Measurements from ENCODE around the gene GLCCI1. TPM values are rescaled to one million over a fixed set of nuclear protein-coding genes. Genes with fewer than 3 reads are reported as not detected.
"Not testable (repeated sequence)": the region's sequence is repeated elsewhere in the genome, so short reads cannot be mapped to it uniquely, and the experiment has no call there.

Gene GLCCI1
- total RNA-seq, 1 experiment from 2014 or later: 12.9 TPM

DNA sequence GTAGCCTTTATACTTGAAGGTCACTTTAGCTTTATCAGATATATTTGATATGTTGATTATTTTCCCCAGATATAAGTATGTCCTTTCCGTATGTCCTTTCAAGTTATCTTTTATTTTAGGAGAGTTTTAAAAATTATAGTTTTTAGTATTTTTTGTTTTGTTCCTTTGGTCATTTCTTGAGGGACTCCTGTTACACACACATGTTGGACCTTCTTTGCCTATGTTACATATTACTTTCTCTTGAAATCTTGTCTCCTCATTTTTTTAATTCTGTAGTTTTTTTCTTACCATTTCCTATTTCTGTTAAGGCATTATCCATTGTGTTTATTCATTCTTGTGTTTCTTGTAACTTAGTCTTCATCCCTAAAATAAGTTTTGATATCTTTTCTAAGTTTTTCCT lies 23.9 kb downstream of the GLCCI1 start:
- no peak overlapping the region for H3K27ac Mint-ChIP-seq (ENCODE audit: unreplicated experiment)
- peaks cover 11% of the 10 kb centered on the region for H3K4me1 Mint-ChIP-seq (ENCODE audit: low read depth, unreplicated experiment)
- intact Hi-C loops (cut with micrococcal nuclease; ENCODE audit: unreplicated experiment): no loop called here
- CTCF ChIA-PET: no interaction called here
- no peak for DNase-seq
- H3K27me3 Mint-ChIP-seq (ENCODE audit: unreplicated experiment): no peaks in the 10 kb centered on the region
- H3K9me3 Mint-ChIP-seq (ENCODE audit: low read depth, unreplicated experiment): peaks cover 7% of the 10 kb centered on the region
- H3K36me3 Mint-ChIP-seq (ENCODE audit: insufficient read depth, unreplicated experiment): no peaks in the 10 kb centered on the region
- TF ChIP-seq, protein P1, sequence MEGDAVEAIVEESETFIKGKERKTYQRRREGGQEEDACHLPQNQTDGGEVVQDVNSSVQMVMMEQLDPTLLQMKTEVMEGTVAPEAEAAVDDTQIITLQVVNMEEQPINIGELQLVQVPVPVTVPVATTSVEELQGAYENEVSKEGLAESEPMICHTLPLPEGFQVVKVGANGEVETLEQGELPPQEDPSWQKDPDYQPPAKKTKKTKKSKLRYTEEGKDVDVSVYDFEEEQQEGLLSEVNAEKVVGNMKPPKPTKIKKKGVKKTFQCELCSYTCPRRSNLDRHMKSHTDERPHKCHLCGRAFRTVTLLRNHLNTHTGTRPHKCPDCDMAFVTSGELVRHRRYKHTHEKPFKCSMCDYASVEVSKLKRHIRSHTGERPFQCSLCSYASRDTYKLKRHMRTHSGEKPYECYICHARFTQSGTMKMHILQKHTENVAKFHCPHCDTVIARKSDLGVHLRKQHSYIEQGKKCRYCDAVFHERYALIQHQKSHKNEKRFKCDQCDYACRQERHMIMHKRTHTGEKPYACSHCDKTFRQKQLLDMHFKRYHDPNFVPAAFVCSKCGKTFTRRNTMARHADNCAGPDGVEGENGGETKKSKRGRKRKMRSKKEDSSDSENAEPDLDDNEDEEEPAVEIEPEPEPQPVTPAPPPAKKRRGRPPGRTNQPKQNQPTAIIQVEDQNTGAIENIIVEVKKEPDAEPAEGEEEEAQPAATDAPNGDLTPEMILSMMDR (IDR thresholded peaks at IDR 0.05; ENCODE audit: unreplicated experiment): no peak
- H3K4me3 Mint-ChIP-seq (ENCODE audit: low read depth, unreplicated experiment): no peak overlapping the region
- no TSS peak for BruUV-seq (replicated peaks)

DNA sequence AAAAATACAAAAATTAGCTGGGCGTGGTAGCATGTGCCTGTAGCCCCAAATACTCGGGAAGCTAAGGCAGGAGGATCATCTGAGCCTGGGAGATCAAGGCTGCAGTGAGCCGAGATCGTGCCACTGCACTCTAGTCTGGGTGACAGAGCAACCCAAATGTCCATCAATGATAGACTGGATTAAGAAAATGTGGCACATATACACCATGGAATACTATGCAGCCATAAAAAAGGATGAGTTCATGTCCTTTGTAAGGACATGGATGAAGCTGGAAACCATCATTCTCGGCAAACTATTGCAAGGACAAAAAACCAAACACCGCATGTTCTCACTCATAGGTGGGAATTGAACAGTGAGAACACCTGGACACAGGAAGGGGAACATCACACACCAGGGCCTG lies 26.8 kb downstream of the GLCCI1 start:
- intact Hi-C loops (cut with micrococcal nuclease; ENCODE audit: unreplicated experiment); H3K4me3 Mint-ChIP-seq (ENCODE audit: low read depth, unreplicated experiment); CTCF ChIA-PET; BruUV-seq (replicated peaks); H3K27ac Mint-ChIP-seq (ENCODE audit: unreplicated experiment); DNase-seq; H3K9me3 Mint-ChIP-seq (ENCODE audit: low read depth, unreplicated experiment); H3K36me3 Mint-ChIP-seq (ENCODE audit: insufficient read depth, unreplicated experiment); H3K27me3 Mint-ChIP-seq (ENCODE audit: unreplicated experiment): not testable (repeated sequence)
- H3K4me1 Mint-ChIP-seq (ENCODE audit: low read depth, unreplicated experiment): peaks cover 11% of the 10 kb centered on the region

DNA sequence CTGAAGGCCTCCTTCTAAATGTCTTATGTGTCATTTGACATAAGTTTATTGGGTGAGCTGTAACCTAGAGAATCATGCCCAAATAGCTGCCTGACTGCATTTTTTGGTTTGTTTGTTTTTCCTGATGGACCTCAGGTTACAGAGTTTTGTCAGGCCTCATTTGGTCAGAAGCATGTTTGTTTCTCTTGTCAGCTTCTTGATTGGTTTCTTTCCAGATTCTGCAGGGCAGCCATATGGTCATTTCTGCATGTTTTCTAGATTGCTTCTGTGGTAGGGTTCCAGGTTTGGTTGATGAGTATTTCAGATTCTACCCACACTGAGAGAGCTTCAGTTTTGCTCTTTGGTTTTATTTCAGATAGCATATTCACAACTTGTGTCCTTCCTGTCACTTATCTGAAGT lies 28.0 kb downstream of the GLCCI1 start:
- intact Hi-C loops (cut with micrococcal nuclease; ENCODE audit: unreplicated experiment): no loop called here
- no peaks in the 10 kb centered on the region for H3K36me3 Mint-ChIP-seq (ENCODE audit: insufficient read depth, unreplicated experiment)
- CTCF ChIA-PET: interaction anchor here (1.3 kb wide), 1 partner anchor 134 kb away, joined by 3 read pairs; no protein-coding TSS in a partner anchor
- H3K4me3 Mint-ChIP-seq (ENCODE audit: low read depth, unreplicated experiment): no peak overlapping the region
- peaks cover 11% of the 10 kb centered on the region for H3K4me1 Mint-ChIP-seq (ENCODE audit: low read depth, unreplicated experiment)
- no TSS peak for BruUV-seq (replicated peaks)
- H3K27ac Mint-ChIP-seq (ENCODE audit: unreplicated experiment): peak overlapping the region; percentile 48
- TF ChIP-seq, protein P1 (IDR thresholded peaks at IDR 0.05; ENCODE audit: unreplicated experiment): no peak
- H3K9me3 Mint-ChIP-seq (ENCODE audit: low read depth, unreplicated experiment): peaks cover 7% of the 10 kb centered on the region
- no peaks in the 10 kb centered on the region for H3K27me3 Mint-ChIP-seq (ENCODE audit: unreplicated experiment)
- peak; percentile 63 for DNase-seq

DNA sequence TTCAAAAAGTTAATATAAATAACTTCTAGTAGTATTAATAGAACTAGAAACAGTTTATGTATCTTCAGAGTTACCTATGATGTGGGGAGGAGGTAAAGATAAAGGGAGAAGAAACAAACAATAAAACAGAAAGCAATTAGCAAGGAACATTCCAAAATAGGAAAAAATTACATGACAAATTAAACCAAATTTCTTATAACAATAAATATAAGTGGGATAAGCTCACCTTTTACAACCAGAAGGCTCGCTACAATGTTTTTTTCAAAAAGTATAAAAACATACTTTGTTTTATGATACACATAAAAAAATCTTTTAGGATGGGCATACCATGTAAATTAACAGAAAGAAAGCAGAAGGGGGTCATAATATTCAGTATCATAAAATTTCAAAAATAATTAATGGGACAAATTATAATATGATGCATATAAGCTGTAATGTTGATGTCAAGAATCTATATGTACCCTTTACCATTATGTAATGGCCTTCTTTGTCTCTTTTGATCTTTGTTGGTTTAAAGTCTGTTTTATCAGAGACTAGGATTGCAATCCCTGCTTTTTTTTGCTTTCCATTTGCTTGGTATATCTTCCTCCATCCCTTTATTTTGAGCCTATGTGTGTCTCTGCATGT lies 31.8 kb downstream of the GLCCI1 start:
- no TSS peak for BruUV-seq (replicated peaks)
- intact Hi-C loops (cut with micrococcal nuclease; ENCODE audit: unreplicated experiment): no loop called here
- Mint-ChIP-seq H3K36me3 (ENCODE audit: insufficient read depth, unreplicated experiment) (no peaks in the 10 kb centered on the region), H3K4me3 (ENCODE audit: low read depth, unreplicated experiment) (no peak overlapping the region), H3K27ac (ENCODE audit: unreplicated experiment) (no peak overlapping the region), H3K27me3 (ENCODE audit: unreplicated experiment) (no peaks in the 10 kb centered on the region), H3K9me3 (ENCODE audit: low read depth, unreplicated experiment) (no peaks in the 10 kb centered on the region), H3K4me1 (ENCODE audit: low read depth, unreplicated experiment) (peaks cover 11% of the 10 kb centered on the region)
- TF ChIP-seq, protein P1 (IDR thresholded peaks at IDR 0.05; ENCODE audit: unreplicated experiment): no peak
- no peak for DNase-seq
- CTCF ChIA-PET: no interaction called here

DNA sequence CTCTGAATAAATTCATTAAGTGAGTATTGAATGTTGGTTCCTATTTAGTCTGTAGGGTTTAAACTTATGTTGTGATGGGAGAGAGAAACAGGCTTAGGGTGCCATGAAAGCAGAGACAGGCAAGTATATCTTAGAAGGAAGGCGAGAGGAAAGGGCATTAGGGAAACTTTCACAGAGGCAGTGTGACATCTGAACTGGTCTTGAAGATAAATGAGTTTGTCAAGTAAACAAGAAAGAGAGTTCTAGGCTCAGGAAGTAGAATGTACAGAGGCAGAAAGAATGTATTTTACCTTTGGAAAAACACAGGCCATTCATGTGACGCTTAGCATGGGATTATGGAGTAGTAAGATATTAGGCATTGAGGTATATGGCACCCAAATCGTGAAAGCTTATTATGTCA lies 34.5 kb downstream of the GLCCI1 start:
- Mint-ChIP-seq H3K27me3 (ENCODE audit: unreplicated experiment) (no peaks in the 10 kb centered on the region), H3K4me3 (ENCODE audit: low read depth, unreplicated experiment) (no peak overlapping the region), H3K27ac (ENCODE audit: unreplicated experiment) (no peak overlapping the region), H3K36me3 (ENCODE audit: insufficient read depth, unreplicated experiment) (no peaks in the 10 kb centered on the region), H3K4me1 (ENCODE audit: low read depth, unreplicated experiment) (no peaks in the 10 kb centered on the region), H3K9me3 (ENCODE audit: low read depth, unreplicated experiment) (no peaks in the 10 kb centered on the region)
- TF ChIP-seq, protein P1 (IDR thresholded peaks at IDR 0.05; ENCODE audit: unreplicated experiment): no peak
- CTCF ChIA-PET: no interaction called here
- no peak for DNase-seq
- no TSS peak for BruUV-seq (replicated peaks)
- intact Hi-C loops (cut with micrococcal nuclease; ENCODE audit: unreplicated experiment): no loop called here

Measured in Calu3 (cell line).